SK-N-SH (cell line): Measurements from ENCODE around the gene TEAD1. TPM values are rescaled to one million over a fixed set of nuclear protein-coding genes. Genes with fewer than 3 reads are reported as not detected.

Experiments
- CTCF ChIA-PET: fragments of 300-600, 350-600 bp; formaldehyde crosslinking; extraction: SDS; loops from one replicate; lab custom pipeline; 2021; lab: Yijun Ruan, JAX
- POLR2A ChIA-PET: fragments of 350-600 bp; sonication (Branson Sonifier 250); formaldehyde crosslinking; extraction: SDS; loops from one replicate; lab custom pipeline; 2020; ENCODE audit warnings: antibody characterized with exemption, inconsistent platforms; lab: Yijun Ruan, JAX
- DNase-seq: peaks from one replicate; pipeline ENCODE4 v3.0.0; 2012
- H2AFZ ChIP-seq: fragments of 200-600 bp; sonication (generic); 2 replicates; pipeline ENCODE4 v1.8.1; 2016; ENCODE audit warnings: antibody characterized with exemption, mild to moderate bottlenecking, low read depth
- H3F3A ChIP-seq: fragments of 200-600 bp; sonication (generic); replicated peaks from 2 replicates; pipeline ENCODE3; 2016; ENCODE audit warnings: antibody characterized with exemption, mild to moderate bottlenecking; ENCODE audit not compliant: insufficient read depth
- H3K27ac ChIP-seq, 2 experiments: fragments of 200-500 bp in 1 of 2; fragments of 200-600 bp in 1 of 2; sonication (Bioruptor generic) in 1 of 2; sonication (generic), shearing (Covaris generic) in 1 of 2; 2 replicates each; pipeline versions ENCODE4 v1.5.1 to v1.6.1; 2014 to 2016; ENCODE audit warnings: low read depth in 2 of 2, inconsistent platforms in 1 of 2, low read length in 1 of 2, mild to moderate bottlenecking in 1 of 2, mixed read lengths in 1 of 2
- H3K27me3 ChIP-seq: fragments of 200-600 bp; sonication (generic), shearing (Covaris generic); 2 replicates; pipeline ENCODE4 v1.6.1; 2016; ENCODE audit warnings: mixed run types; ENCODE audit not compliant: insufficient read depth
- H3K36me3 ChIP-seq, 2 experiments: fragments of 200-500 bp in 1 of 2; fragments of 200-600 bp in 1 of 2; sonication (Bioruptor generic) in 1 of 2; sonication (generic) in 1 of 2; replicated peaks in 1 of 2; 2 replicates each; pipeline versions ENCODE3 to v1.5.1; 2014 to 2016; ENCODE audit warnings: low read length in 1 of 2, mild to moderate bottlenecking in 1 of 2; ENCODE audit not compliant: insufficient read depth in 2 of 2, control insufficient read depth in 1 of 2
- H3K4me1 ChIP-seq, 2 experiments: fragments of 200-500 bp in 1 of 2; fragments of 200-600 bp in 1 of 2; sonication (Bioruptor generic) in 1 of 2; sonication (generic), shearing (Covaris generic) in 1 of 2; 2 replicates each; pipeline versions ENCODE4 v1.5.1 to v1.6.1; 2014 to 2016; ENCODE audit warnings: low read depth in 1 of 2, low read length in 1 of 2, mixed run types in 1 of 2; ENCODE audit not compliant: insufficient read depth in 2 of 2, control insufficient read depth in 1 of 2
- H3K4me2 ChIP-seq: fragments of 200-600 bp; sonication (generic), shearing (Covaris generic); 2 replicates; pipeline ENCODE4 v1.6.1; 2017; ENCODE audit warnings: mixed run types
- H3K4me3 ChIP-seq, 2 experiments: fragments of 200-500 bp in 1 of 2; fragments of 200-600 bp in 1 of 2; sonication (Bioruptor generic) in 1 of 2; sonication (generic), shearing (Covaris generic) in 1 of 2; 2 replicates each; pipeline versions ENCODE4 v1.5.1 to v1.8.1; 2014 to 2016; ENCODE audit warnings: low read depth in 2 of 2, inconsistent platforms in 1 of 2, low read length in 1 of 2, mild to moderate bottlenecking in 1 of 2, mixed read lengths in 1 of 2, moderate library complexity in 1 of 2
- H3K79me2 ChIP-seq: fragments of 200-600 bp; sonication (generic); 2 replicates; pipeline ENCODE4 v1.8.1; 2017; ENCODE audit warnings: mild to moderate bottlenecking; ENCODE audit not compliant: insufficient read depth
- H3K9ac ChIP-seq: fragments of 200-600 bp; sonication (generic); 2 replicates; pipeline ENCODE4 v1.6.1; 2017; ENCODE audit warnings: mixed run types
- H3K9me2 ChIP-seq: fragments of 200-600 bp; sonication (generic); 2 replicates; pipeline ENCODE4 v1.6.1; 2017; ENCODE audit warnings: mixed run types
- H3K9me3 ChIP-seq: fragments of 200-600 bp; sonication (generic); 2 replicates; pipeline ENCODE4 v1.6.1; 2017; ENCODE audit warnings: mixed run types, mild to moderate bottlenecking, moderate library complexity
- H4K20me1 ChIP-seq: fragments of 200-600 bp; sonication (generic); 2 replicates; pipeline ENCODE4 v1.6.1; 2017; ENCODE audit warnings: mild to moderate bottlenecking, mixed run types; ENCODE audit not compliant: insufficient read depth
- ELF1 ChIP-seq: IDR thresholded peaks from 2 replicates; pipeline ENCODE4 v1.4.0; 2012
- FOXJ3 ChIP-seq: sonication (generic); formaldehyde crosslinking; IDR thresholded peaks from 2 replicates; pipeline ENCODE4 v1.5.1; 2020; ENCODE audit warnings: mild to moderate bottlenecking, missing genetic modification reagents
- JUND ChIP-seq: IDR thresholded peaks from 2 replicates; pipeline ENCODE4 v1.4.0; 2012
- MEF2A ChIP-seq: IDR thresholded peaks from 2 replicates; pipeline ENCODE4 v1.4.0; 2012; ENCODE audit warnings: low read depth, borderline replicate concordance
- NFIC ChIP-seq: IDR thresholded peaks from 2 replicates; pipeline ENCODE4 v1.4.0; 2012; ENCODE audit warnings: borderline replicate concordance
- POLR2AphosphoS5 ChIP-seq: IDR thresholded peaks from 2 replicates; pipeline ENCODE4 v1.6.1; 2012; ENCODE audit warnings: low read depth, low read length
- RAD21 ChIP-seq: IDR thresholded peaks from 2 replicates; pipeline ENCODE4 v1.6.1; 2012; ENCODE audit warnings: mild to moderate bottlenecking, low read length
- RCOR1 ChIP-seq: fragments of 150-350 bp; IDR thresholded peaks from 2 replicates; pipeline ENCODE4 v1.6.1; 2017; ENCODE audit warnings: antibody characterized with exemption, low read length
- SIN3A ChIP-seq: IDR thresholded peaks from 2 replicates; pipeline ENCODE4 v1.6.1; 2012; ENCODE audit warnings: low read depth, mild to moderate bottlenecking, low read length, moderate library complexity, borderline replicate concordance
- TAF1 ChIP-seq: IDR thresholded peaks from 2 replicates; pipeline ENCODE4 v1.6.1; 2012; ENCODE audit warnings: low read depth, mild to moderate bottlenecking, low read length, moderate library complexity, borderline replicate concordance
- TCF12 ChIP-seq: IDR thresholded peaks from 2 replicates; pipeline ENCODE4 v1.4.0; 2012
- TEAD4 ChIP-seq: IDR thresholded peaks from 2 replicates; pipeline ENCODE4 v1.4.0; 2012; ENCODE audit warnings: mild to moderate bottlenecking, borderline replicate concordance; ENCODE audit not compliant: insufficient read depth
- YY1 ChIP-seq: IDR thresholded peaks from 2 replicates; pipeline ENCODE4 v1.4.0; 2012; ENCODE audit warnings: low read depth, mild to moderate bottlenecking
- polyA plus RNA-seq, 3 experiments: library from polyadenylated mRNA; depleted of rRNA; stranded (reverse); fragments of >200 nt; gene quantifications; 2 replicates each; pipeline ENCODE4 v1.2.3, GENCODE V29; 2012
- TF ChIP-seq, protein P1 (sequence below): IDR thresholded peaks from 2 replicates; pipeline ENCODE4; 2012
- TF ChIP-seq, protein P2 (sequence below): IDR thresholded peaks from 2 replicates; pipeline ENCODE4 v1.4.0; 2012; ENCODE audit warnings: low read depth, borderline replicate concordance
- TF ChIP-seq, protein P3 (sequence below): IDR thresholded peaks from 2 replicates; pipeline ENCODE4 v1.4.0; 2012; ENCODE audit warnings: low read depth, borderline replicate concordance

Gene TEAD1
- polyA plus RNA-seq, 1 of the 3 experiments (the other 2 are of a cell fraction): 31.2 TPM

DNA sequence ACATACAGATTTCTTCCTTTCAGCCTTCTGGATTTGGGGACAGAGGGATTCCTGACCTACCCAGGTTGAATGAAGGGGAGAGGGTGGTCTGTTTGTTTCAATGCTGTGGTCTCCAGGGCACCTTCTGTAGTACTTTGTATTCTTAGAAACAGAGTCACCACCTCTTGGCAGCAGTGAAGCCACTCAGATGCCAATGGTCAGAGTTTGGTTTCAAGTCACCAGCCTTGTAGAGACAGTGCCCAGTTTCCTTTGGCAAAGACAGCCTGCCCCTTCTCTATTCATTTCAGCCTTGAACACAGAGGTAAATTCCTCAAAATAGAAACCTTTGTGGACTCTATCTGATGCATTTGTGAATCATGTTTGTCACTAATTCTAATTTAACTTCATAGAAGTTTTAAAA, 223.2 kb downstream of the TEAD1 start:
- Histone ChIP-seq H3F3A (peaks cover 10% of the 10 kb centered on the region), H3K4me2 (no peak overlapping the region), H3K9ac (no peak overlapping the region), H3K27ac (peak overlapping the region; percentile 1 to 45; a peak in 3 of 4 replicates), H2AFZ (no peak overlapping the region), H3K9me2 (no peaks in the 10 kb centered on the region), H3K9me3 (no peaks in the 10 kb centered on the region), H4K20me1 (no peaks in the 10 kb centered on the region), H3K4me3 (no peak overlapping the region), H3K79me2 (peaks cover 42% of the 10 kb centered on the region), H3K27me3 (no peaks in the 10 kb centered on the region), H3K4me1 (peaks cover 21% of the 10 kb centered on the region in 2 experiments; a peak in 3 of 4 replicates), H3K36me3 (peaks cover 59 to 65% of the 10 kb centered on the region in 2 experiments)
- TF ChIP-seq NFIC (no peak), TAF1 (no peak), POLR2AphosphoS5 (no peak), MEF2A (no peak), TCF12 (no peak), RAD21 (no peak), SIN3A (no peak), FOXJ3 (no peak), ELF1 (no peak), RCOR1 (no peak), TEAD4 (no peak), JUND (no peak), YY1 (no peak)
- TF ChIP-seq, protein P1, sequence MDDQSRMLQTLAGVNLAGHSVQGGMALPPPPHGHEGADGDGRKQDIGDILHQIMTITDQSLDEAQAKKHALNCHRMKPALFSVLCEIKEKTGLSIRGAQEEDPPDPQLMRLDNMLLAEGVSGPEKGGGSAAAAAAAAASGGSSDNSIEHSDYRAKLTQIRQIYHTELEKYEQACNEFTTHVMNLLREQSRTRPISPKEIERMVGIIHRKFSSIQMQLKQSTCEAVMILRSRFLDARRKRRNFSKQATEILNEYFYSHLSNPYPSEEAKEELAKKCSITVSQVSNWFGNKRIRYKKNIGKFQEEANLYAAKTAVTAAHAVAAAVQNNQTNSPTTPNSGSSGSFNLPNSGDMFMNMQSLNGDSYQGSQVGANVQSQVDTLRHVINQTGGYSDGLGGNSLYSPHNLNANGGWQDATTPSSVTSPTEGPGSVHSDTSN: no peak
- TF ChIP-seq, protein P2, sequence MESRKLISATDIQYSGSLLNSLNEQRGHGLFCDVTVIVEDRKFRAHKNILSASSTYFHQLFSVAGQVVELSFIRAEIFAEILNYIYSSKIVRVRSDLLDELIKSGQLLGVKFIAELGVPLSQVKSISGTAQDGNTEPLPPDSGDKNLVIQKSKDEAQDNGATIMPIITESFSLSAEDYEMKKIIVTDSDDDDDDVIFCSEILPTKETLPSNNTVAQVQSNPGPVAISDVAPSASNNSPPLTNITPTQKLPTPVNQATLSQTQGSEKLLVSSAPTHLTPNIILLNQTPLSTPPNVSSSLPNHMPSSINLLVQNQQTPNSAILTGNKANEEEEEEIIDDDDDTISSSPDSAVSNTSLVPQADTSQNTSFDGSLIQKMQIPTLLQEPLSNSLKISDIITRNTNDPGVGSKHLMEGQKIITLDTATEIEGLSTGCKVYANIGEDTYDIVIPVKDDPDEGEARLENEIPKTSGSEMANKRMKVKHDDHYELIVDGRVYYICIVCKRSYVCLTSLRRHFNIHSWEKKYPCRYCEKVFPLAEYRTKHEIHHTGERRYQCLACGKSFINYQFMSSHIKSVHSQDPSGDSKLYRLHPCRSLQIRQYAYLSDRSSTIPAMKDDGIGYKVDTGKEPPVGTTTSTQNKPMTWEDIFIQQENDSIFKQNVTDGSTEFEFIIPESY: no peak
- TF ChIP-seq, protein P3, sequence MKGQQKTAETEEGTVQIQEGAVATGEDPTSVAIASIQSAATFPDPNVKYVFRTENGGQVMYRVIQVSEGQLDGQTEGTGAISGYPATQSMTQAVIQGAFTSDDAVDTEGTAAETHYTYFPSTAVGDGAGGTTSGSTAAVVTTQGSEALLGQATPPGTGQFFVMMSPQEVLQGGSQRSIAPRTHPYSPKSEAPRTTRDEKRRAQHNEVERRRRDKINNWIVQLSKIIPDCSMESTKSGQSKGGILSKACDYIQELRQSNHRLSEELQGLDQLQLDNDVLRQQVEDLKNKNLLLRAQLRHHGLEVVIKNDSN: no peak
- DNase-seq: no peak
- ChIA-PET CTCF (interaction anchor here (1.0 to 4.0 kb wide), 5 partner anchors 8 to 608 kb away, joined by 3 to 19 read pairs (median 17); no protein-coding TSS in a partner anchor), POLR2A (no interaction called here)
